B cell (primary cell): ENCODE results near the gene LDLRAD3. TPM values are rescaled to one million over a fixed set of nuclear protein-coding genes. Genes with fewer than 3 reads are reported as not detected.

Source experiments
- ATAC-seq: fragments of 200-7000 bp; cut with Tn5 transposase; one replicate; pipeline ENCODE4 v1.10.0; 2021; ENCODE audit warnings: low read depth, mild to moderate bottlenecking, moderate number of reproducible peaks, moderate library complexity
- CTCF ChIA-PET: fragments of 350-600 bp; sonication (Branson Sonifier 250); formaldehyde crosslinking; loops from one replicate; lab custom pipeline; 2021; ENCODE audit warnings: antibody characterized with exemption, inconsistent platforms; lab: Charles Lee
- POLR2A ChIA-PET: fragments of 350-600 bp; sonication (Branson Sonifier 250); formaldehyde crosslinking; loops from one replicate; lab custom pipeline; 2021; ENCODE audit warnings: antibody characterized with exemption; lab: Charles Lee
- DNase-seq: peaks from one replicate; pipeline ENCODE4 v3.0.0; 2013
- H2AFZ ChIP-seq: 2 replicates; pipeline ENCODE4 v1.6.1; 2012; ENCODE audit warnings: mild to moderate bottlenecking, low read depth, low read length; ENCODE audit not compliant: insufficient read depth, poor library complexity, severe bottlenecking
- H3K27ac ChIP-seq, 2 donors: 1 replicate in 1 of 2; 2 replicates in 1 of 2; pipeline ENCODE4 v1.5.1; 2012 to 2013; ENCODE audit warnings: low read length in 2 of 2, mild to moderate bottlenecking in 2 of 2, moderate library complexity in 1 of 2
- H3K27me3 ChIP-seq, 4 experiments: fragments of 200-600 bp in 1 of 4; sonication (generic) in 1 of 4; replicated peaks in 1 of 4; 1 replicate in 2 of 4; 2 replicates in 2 of 4; pipeline versions ENCODE4 v1.6.1 to v1.7.0; 2013 to 2016; ENCODE audit warnings: low read length in 3 of 4, mild to moderate bottlenecking in 2 of 4, mixed read lengths in 1 of 4, moderate library complexity in 1 of 4; ENCODE audit not compliant: insufficient read depth in 4 of 4, control insufficient read depth in 3 of 4; ENCODE audit errors: control extremely low read depth in 1 of 4
- H3K36me3 ChIP-seq, 2 experiments: replicated peaks in 1 of 2; 1 replicate in 1 of 2; 2 replicates in 1 of 2; pipeline versions ENCODE4 v1.6.1 to v1.7.1; 2013; ENCODE audit warnings: low read length in 1 of 2; ENCODE audit not compliant: insufficient read depth in 2 of 2, control insufficient read depth in 1 of 2; ENCODE audit errors: control extremely low read depth in 1 of 2, extremely low read depth in 1 of 2
- H3K4me1 ChIP-seq, 2 donors: fragments of 200-600 bp in 1 of 2; sonication (generic) in 1 of 2; 1 replicate in 1 of 2; 2 replicates in 1 of 2; pipeline versions ENCODE4 v1.5.1 to v1.6.1; 2013 to 2017; ENCODE audit warnings: low read length in 2 of 2; ENCODE audit not compliant: control insufficient read depth in 2 of 2, insufficient read depth in 2 of 2
- H3K4me2 ChIP-seq: replicated peaks from 2 replicates; pipeline ENCODE3; 2012; ENCODE audit warnings: mild to moderate bottlenecking, low read depth, low read length; ENCODE audit not compliant: poor library complexity, severe bottlenecking
- H3K4me3 ChIP-seq, 5 experiments: fragments of 200-600 bp in 1 of 5; sonication (generic) in 1 of 5; 1 replicate in 3 of 5; 2 replicates in 2 of 5; pipeline versions ENCODE4 v1.5.1 to v1.7.0; 2011 to 2016; ENCODE audit warnings: low read length in 4 of 5, mild to moderate bottlenecking in 4 of 5, low read depth in 2 of 5, control low read depth in 1 of 5, moderate library complexity in 1 of 5; ENCODE audit not compliant: insufficient read depth in 1 of 5; ENCODE audit errors: control extremely low read depth in 1 of 5, extremely low read depth in 1 of 5
- H3K79me2 ChIP-seq: fragments of 200-600 bp; sonication (generic); one replicate; pipeline ENCODE4 v1.6.0; 2016; ENCODE audit warnings: low read length; ENCODE audit not compliant: control insufficient read depth, insufficient read depth
- H3K9ac ChIP-seq: fragments of 200-600 bp; sonication (generic); 2 replicates; pipeline ENCODE4 v1.6.1; 2017; ENCODE audit warnings: mild to moderate bottlenecking, low read length, moderate library complexity
- H3K9me3 ChIP-seq, 3 donors: one replicate each; pipeline versions ENCODE4 v1.6.1 to v1.7.1; 2013; ENCODE audit warnings: low read length in 2 of 3; ENCODE audit not compliant: control insufficient read depth in 2 of 3, insufficient read depth in 1 of 3; ENCODE audit errors: control extremely low read depth in 1 of 3
- H4K20me1 ChIP-seq: 2 replicates; pipeline ENCODE4 v1.6.0; 2012; ENCODE audit warnings: mild to moderate bottlenecking, low read length; ENCODE audit not compliant: insufficient read depth, control insufficient read depth, poor library complexity, severe bottlenecking
- H3K27ac Mint-ChIP-seq: one replicate; pipeline ENCODE4 v1.8.0; 2021; ENCODE audit warnings: mixed read lengths
- H3K27me3 Mint-ChIP-seq: one replicate; pipeline ENCODE4 v1.8.0; 2021; ENCODE audit warnings: mixed read lengths
- H3K4me1 Mint-ChIP-seq: one replicate; pipeline ENCODE4 v1.8.0; 2021; ENCODE audit warnings: mixed read lengths
- H3K4me3 Mint-ChIP-seq: one replicate; pipeline ENCODE4 v1.8.0; 2021; ENCODE audit warnings: mixed read lengths
- H3K9me3 Mint-ChIP-seq: one replicate; pipeline ENCODE4 v1.8.0; 2022; ENCODE audit warnings: mixed read lengths; ENCODE audit not compliant: insufficient read depth
- EZH2 ChIP-seq: IDR thresholded peaks from 2 replicates; pipeline ENCODE4 v1.6.1; 2012; ENCODE audit warnings: borderline replicate concordance, low read depth, mild to moderate bottlenecking, moderate library complexity, low read length; ENCODE audit not compliant: insufficient read depth, poor library complexity, severe bottlenecking
- intact Hi-C: fragments of 100-400 bp; cut with micrococcal nuclease; formaldehyde crosslinking; loops from one replicate; pipeline ENCODE4 v1.10.0; 2022
- polyA plus RNA-seq: library from polyadenylated mRNA; depleted of rRNA; stranded (reverse); fragments of >200 nt; gene quantifications from 2 replicates; pipeline ENCODE4 v1.2.3, GENCODE V29; 2012
- total RNA-seq, 2 donors: library from RNA; stranded (reverse); fragments of 120-200 nt in 1 of 2; gene quantifications; 1 replicate in 1 of 2; 2 replicates in 1 of 2; pipeline versions ENCODE4 v1.2.3 to v1.2.4, GENCODE V29; 2013 to 2022
- TF ChIP-seq, protein P1 (sequence below): fragments of 200-600 bp; IDR thresholded peaks from one replicate; pipeline ENCODE4 v1.8.0; 2022; ENCODE audit warnings: antibody characterized with exemption, mild to moderate bottlenecking

The LDLRAD3 gene
- total and polyA plus RNA-seq, 2 donors (not counting 1 experiment from before 2014, with no cell fraction given) = 0.01 TPM; not detected in 1

DNA sequence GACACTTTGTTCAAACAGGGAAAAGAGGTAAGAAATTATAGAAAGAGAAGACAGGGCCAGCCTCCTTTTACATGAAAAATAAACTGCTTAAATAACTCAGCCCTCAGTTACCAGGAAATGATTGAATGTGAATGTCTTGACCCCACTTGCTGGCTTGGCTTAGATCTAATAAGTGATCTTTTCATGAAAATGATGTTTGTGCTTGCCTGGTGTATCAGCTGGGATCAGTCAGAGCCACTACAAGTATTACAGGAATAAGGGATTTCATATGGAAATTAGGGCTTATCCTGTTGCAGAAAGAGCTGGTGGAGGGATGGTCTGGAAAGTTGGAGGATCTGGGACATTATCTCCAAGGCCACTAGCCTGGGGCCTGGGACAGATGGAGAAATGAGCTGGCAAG, 293.5 kb downstream of the LDLRAD3 start:
- intact Hi-C loops = no loop called here
- no peak overlapping the region for H3K27ac Mint-ChIP-seq
- peaks cover 26% of the 10 kb centered on the region for H3K27me3 Mint-ChIP-seq
- H3K9ac ChIP-seq = no peak overlapping the region
- ChIA-PET CTCF (no interaction called here), POLR2A (no interaction called here)
- H4K20me1 ChIP-seq = no peaks in the 10 kb centered on the region
- DNase-seq (no peak), ATAC-seq (no peak)
- no peak overlapping the region for H3K27ac ChIP-seq
- H2AFZ ChIP-seq = no peak overlapping the region
- no peaks in the 10 kb centered on the region for H3K27me3 ChIP-seq
- TF ChIP-seq EZH2 = no peak
- TF ChIP-seq, protein P1, sequence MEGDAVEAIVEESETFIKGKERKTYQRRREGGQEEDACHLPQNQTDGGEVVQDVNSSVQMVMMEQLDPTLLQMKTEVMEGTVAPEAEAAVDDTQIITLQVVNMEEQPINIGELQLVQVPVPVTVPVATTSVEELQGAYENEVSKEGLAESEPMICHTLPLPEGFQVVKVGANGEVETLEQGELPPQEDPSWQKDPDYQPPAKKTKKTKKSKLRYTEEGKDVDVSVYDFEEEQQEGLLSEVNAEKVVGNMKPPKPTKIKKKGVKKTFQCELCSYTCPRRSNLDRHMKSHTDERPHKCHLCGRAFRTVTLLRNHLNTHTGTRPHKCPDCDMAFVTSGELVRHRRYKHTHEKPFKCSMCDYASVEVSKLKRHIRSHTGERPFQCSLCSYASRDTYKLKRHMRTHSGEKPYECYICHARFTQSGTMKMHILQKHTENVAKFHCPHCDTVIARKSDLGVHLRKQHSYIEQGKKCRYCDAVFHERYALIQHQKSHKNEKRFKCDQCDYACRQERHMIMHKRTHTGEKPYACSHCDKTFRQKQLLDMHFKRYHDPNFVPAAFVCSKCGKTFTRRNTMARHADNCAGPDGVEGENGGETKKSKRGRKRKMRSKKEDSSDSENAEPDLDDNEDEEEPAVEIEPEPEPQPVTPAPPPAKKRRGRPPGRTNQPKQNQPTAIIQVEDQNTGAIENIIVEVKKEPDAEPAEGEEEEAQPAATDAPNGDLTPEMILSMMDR = no peak
- H3K4me2 ChIP-seq = no peak overlapping the region
- no peak overlapping the region for H3K4me3 ChIP-seq
- H3K4me3 Mint-ChIP-seq = no peak overlapping the region
- H3K36me3 ChIP-seq = no peaks in the 10 kb centered on the region
- no peaks in the 10 kb centered on the region for H3K79me2 ChIP-seq
- H3K9me3 Mint-ChIP-seq = no peaks in the 10 kb centered on the region
- H3K4me1 Mint-ChIP-seq = no peaks in the 10 kb centered on the region
- no peaks in the 10 kb centered on the region for H3K4me1 ChIP-seq
- no peaks in the 10 kb centered on the region for H3K9me3 ChIP-seq

DNA sequence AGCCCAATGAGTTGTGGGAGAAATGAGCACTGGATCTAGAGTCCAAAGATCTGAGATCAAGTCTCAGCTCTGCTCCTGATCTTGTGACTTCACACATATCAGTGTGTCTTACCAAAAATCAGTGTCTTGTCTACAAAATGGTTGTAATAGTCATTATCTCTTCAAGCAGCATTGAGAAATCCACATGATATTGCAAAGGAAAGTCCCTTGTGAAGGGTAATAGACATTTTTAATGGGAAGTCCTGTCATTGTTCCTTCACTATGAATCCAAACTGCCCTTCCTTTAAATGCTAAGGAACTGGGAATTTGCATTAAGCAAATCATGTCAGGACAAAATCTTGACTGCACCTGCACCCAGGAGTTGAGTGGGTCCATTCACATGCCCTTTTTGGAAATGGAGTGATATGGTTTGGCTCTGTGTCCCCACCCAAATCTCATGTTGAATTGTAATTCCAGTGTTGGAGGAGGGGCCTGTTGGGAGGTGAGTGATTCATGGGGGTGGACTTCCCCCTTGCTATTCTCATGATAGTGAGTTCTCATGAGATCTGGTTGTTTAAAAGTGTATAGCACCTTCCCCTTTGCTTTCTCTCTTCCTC, 294.3 kb downstream of the LDLRAD3 start:
- TF ChIP-seq, protein P1 = no peak
- no peak for TF ChIP-seq EZH2
- Histone ChIP-seq H4K20me1 (no peaks in the 10 kb centered on the region), H2AFZ (no peak overlapping the region), H3K27ac (no peak overlapping the region), H3K9ac (no peak overlapping the region), H3K4me2 (no peak overlapping the region), H3K9me3 (no peaks in the 10 kb centered on the region), H3K4me1 (no peaks in the 10 kb centered on the region), H3K36me3 (no peaks in the 10 kb centered on the region), H3K4me3 (no peak overlapping the region), H3K79me2 (no peaks in the 10 kb centered on the region), H3K27me3 (no peaks in the 10 kb centered on the region)
- H3K9me3 Mint-ChIP-seq = no peaks in the 10 kb centered on the region
- no peak for ATAC-seq
- no peak overlapping the region for H3K27ac Mint-ChIP-seq
- peaks cover 29% of the 10 kb centered on the region for H3K27me3 Mint-ChIP-seq
- DNase-seq = no peak
- no peaks in the 10 kb centered on the region for H3K4me1 Mint-ChIP-seq
- CTCF ChIA-PET = no interaction called here
- intact Hi-C loops = no loop called here
- no peak overlapping the region for H3K4me3 Mint-ChIP-seq
- POLR2A ChIA-PET = no interaction called here
